ENCODE measurements around the gene IL27RA. TPM values are rescaled to one million over a fixed set of nuclear protein-coding genes. Genes with fewer than 3 reads are reported as not detected.
A peak's percentile ranks its signal among the peaks of the same experiment; 100 is the strongest.

The IL27RA gene
- total RNA-seq, 1 experiment from 2014 or later, result 18.3 TPM

GRCh38 chr19:13986348-13986904 lies 45.1 kb upstream of the IL27RA start:
- no peaks in the 10 kb centered on the region for H3K9me2 ChIP-seq (ENCODE audit: insufficient read depth)
- no peaks in the 10 kb centered on the region for H3K79me2 ChIP-seq (ENCODE audit: insufficient read depth, low read length)
- CTCF ChIA-PET, result no interaction called here
- RAD21 ChIA-PET (ENCODE audit: low non-redundant PET in 1 of 2, low total read pairs in 2 of 2, uncharacterized antibody in 2 of 2, unreplicated experiment in 2 of 2), result no interaction called here
- ATAC-seq (0 out of 2 replicates have a peak, but pooled peaks have one; percentile 20), DNase-seq (ENCODE audit: low read depth, low spot score) (no peak)
- H3K27ac ChIP-seq (ENCODE audit: low read depth, low read length), result no peak overlapping the region
- TF ChIP-seq MAX (IDR thresholded peaks at IDR 0.05), result no peak
- TF ChIP-seq, protein P1, sequence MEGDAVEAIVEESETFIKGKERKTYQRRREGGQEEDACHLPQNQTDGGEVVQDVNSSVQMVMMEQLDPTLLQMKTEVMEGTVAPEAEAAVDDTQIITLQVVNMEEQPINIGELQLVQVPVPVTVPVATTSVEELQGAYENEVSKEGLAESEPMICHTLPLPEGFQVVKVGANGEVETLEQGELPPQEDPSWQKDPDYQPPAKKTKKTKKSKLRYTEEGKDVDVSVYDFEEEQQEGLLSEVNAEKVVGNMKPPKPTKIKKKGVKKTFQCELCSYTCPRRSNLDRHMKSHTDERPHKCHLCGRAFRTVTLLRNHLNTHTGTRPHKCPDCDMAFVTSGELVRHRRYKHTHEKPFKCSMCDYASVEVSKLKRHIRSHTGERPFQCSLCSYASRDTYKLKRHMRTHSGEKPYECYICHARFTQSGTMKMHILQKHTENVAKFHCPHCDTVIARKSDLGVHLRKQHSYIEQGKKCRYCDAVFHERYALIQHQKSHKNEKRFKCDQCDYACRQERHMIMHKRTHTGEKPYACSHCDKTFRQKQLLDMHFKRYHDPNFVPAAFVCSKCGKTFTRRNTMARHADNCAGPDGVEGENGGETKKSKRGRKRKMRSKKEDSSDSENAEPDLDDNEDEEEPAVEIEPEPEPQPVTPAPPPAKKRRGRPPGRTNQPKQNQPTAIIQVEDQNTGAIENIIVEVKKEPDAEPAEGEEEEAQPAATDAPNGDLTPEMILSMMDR (IDR thresholded peaks at IDR 0.05 in 2 of 3, conservative IDR thresholded peaks at IDR 0.05 in 1 of 3; ENCODE audit: borderline replicate concordance in 1 of 3, insufficient read depth in 1 of 3, low read depth in 2 of 3, low read length in 2 of 3), result no peak
- TF ChIP-seq ZNF274 (IDR thresholded peaks at IDR 0.05; ENCODE audit: low read depth, low read length), result no peak
- TF ChIP-seq SIN3A (IDR thresholded peaks at IDR 0.05; ENCODE audit: low read depth), result no peak
- TF ChIP-seq CBX3 (IDR thresholded peaks at IDR 0.05; ENCODE audit: low read depth), result no peak
- TF ChIP-seq, protein P2, sequence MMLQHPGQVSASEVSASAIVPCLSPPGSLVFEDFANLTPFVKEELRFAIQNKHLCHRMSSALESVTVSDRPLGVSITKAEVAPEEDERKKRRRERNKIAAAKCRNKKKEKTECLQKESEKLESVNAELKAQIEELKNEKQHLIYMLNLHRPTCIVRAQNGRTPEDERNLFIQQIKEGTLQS (IDR thresholded peaks at IDR 0.05), result no peak
- no peak for TF ChIP-seq EZH2phosphoT487 (IDR thresholded peaks at IDR 0.05; ENCODE audit: borderline replicate concordance)
- no peak for TF ChIP-seq RAD21 (IDR thresholded peaks at IDR 0.05; ENCODE audit: low read depth)
- no peak for TF ChIP-seq ELF1 (IDR thresholded peaks at IDR 0.05; ENCODE audit: borderline replicate concordance, low read depth)
- no peak for TF ChIP-seq TCF7L2 (IDR thresholded peaks at IDR 0.05; ENCODE audit: borderline replicate concordance, extremely low read depth, insufficient read depth, insufficient read length)
- no peak for TF ChIP-seq CEBPB (IDR thresholded peaks at IDR 0.05; ENCODE audit: low read depth)
- no peak for TF ChIP-seq EGR1 (IDR thresholded peaks at IDR 0.05; ENCODE audit: low read depth)
- TF ChIP-seq REST (IDR thresholded peaks at IDR 0.05; ENCODE audit: low read depth), result no peak
- TF ChIP-seq JUND (IDR thresholded peaks at IDR 0.05), result no peak
- TF ChIP-seq POLR2AphosphoS5 (IDR thresholded peaks at IDR 0.05; ENCODE audit: low read depth, low read length), result no peak
- no peak for TF ChIP-seq ZBTB33 (IDR thresholded peaks at IDR 0.05; ENCODE audit: extremely low read depth, insufficient replicate concordance, low read length)
- peaks cover 0 to 4% of the 10 kb centered on the region in 2 experiments; a peak in 1 of 4 replicates for H3K36me3 ChIP-seq (ENCODE audit: control insufficient read depth in 1 of 2, insufficient read depth in 2 of 2, low read length in 2 of 2)
- POLR2A ChIA-PET, result no interaction called here
- H3K4me3 ChIP-seq (replicated peaks in 1 of 2; ENCODE audit: low read depth in 1 of 2, low read length in 2 of 2), result no peak overlapping the region
- H4K20me1 ChIP-seq (ENCODE audit: insufficient read depth), result no peaks in the 10 kb centered on the region
- H3K9ac ChIP-seq (ENCODE audit: low read length), result no peak overlapping the region
- intact Hi-C loops (cut with micrococcal nuclease), result no loop called here
- H3K4me2 ChIP-seq (ENCODE audit: low read length), result no peak overlapping the region
- H3K4me1 ChIP-seq (ENCODE audit: control insufficient read depth in 1 of 2, insufficient read depth in 2 of 2, low read length in 2 of 2), result peaks cover 8 to 12% of the 10 kb centered on the region in 2 experiments; a peak in 3 of 4 replicates
- H3K9me3 ChIP-seq (ENCODE audit: control insufficient read depth in 1 of 2, insufficient read depth in 1 of 2, low read depth in 1 of 2, low read length in 2 of 2), result no peaks in the 10 kb centered on the region
- no peak overlapping the region for H2AFZ ChIP-seq (ENCODE audit: low read depth, low read length, poor library complexity, severe bottlenecking)
- no peaks in the 10 kb centered on the region for H3K27me3 ChIP-seq (ENCODE audit: insufficient read depth, low read length)
- no TSS peak for BruUV-seq (replicated peaks)

Data from HCT116 (cell line).